K562 (cell line): ENCODE results near the gene SEMA6C. TPM values are rescaled to one million over a fixed set of nuclear protein-coding genes. Genes with fewer than 3 reads are reported as not detected.

ENCODE experiments used
- HDGF ChIP-seq: fragments of 450-650 bp; IDR thresholded peaks from 2 replicates; pipeline ENCODE4 v1.6.1; 2016
- NFIX ChIP-seq: fragments of 250-450 bp; sonication (Bioruptor Pico); IDR thresholded peaks from 2 replicates; pipeline ENCODE4 v1.4.0; 2020; ENCODE audit warnings: low read depth, mild to moderate bottlenecking, moderate library complexity
- SOX6 ChIP-seq: fragments of 450-650 bp; IDR thresholded peaks from 2 replicates; pipeline ENCODE4 v1.6.1; 2014; ENCODE audit warnings: mild to moderate bottlenecking
- STAT5A ChIP-seq: IDR thresholded peaks from 2 replicates; pipeline ENCODE4 v1.6.1; 2012; ENCODE audit warnings: low read length, inconsistent platforms, borderline replicate concordance
- ZC3H11A ChIP-seq: IDR thresholded peaks from 2 replicates; pipeline ENCODE4 v1.6.1; 2012; ENCODE audit warnings: low read depth, low read length, improper control_type of control experiment
- ZNF197 ChIP-seq: fragments of 200-800 bp; sonication (Bioruptor generic); IDR thresholded peaks from 2 replicates; pipeline ENCODE4 v1.6.1; 2016; ENCODE audit warnings: low read depth, missing genetic modification characterization, missing compliant biosample characterization
- ZNF282 ChIP-seq: sonication (generic); formaldehyde crosslinking; IDR thresholded peaks from 2 replicates; pipeline ENCODE4 v1.8.1; 2023; ENCODE audit warnings: missing genetic modification reagents
- polyA plus RNA-seq, 8 experiments: library from polyadenylated mRNA; depleted of rRNA in 4 of 8; stranded (reverse) in 5 of 8; unstranded in 3 of 8; fragments of >200 nt; fragmentation: Nextera tagmentation in 2 of 8; fragmentation: Illumina TruSeq in 1 of 8; extraction: Ambion mirVana in 2 of 8; extraction: Trizol in 1 of 8; gene quantifications; 2 replicates each; pipeline versions ENCODE4 v1.2.1 to v1.2.3, GENCODE V29; 2011 to 2014; ENCODE audit warnings: inconsistent platforms in 1 of 8, missing spikeins in 1 of 8
- total RNA-seq, 7 experiments: library from RNA; depleted of rRNA in 6 of 7; stranded (reverse); fragments of >200 nt in 6 of 7; fragmentation: Illumina TruSeq in 2 of 7; extraction: Trizol in 2 of 7; gene quantifications; 2 replicates each; pipeline versions ENCODE4 v1.2.1 to v1.2.3, GENCODE V29; 2011 to 2021; ENCODE audit warnings: low replicate concordance in 1 of 7
- TF ChIP-seq, protein P1 (sequence below): fragments of 450-650 bp; conservative IDR thresholded peaks from 2 replicates; pipeline ENCODE4 v1.6.1; 2016; ENCODE audit warnings: missing genetic modification characterization, low read depth, mild to moderate bottlenecking, control low read depth, missing compliant biosample characterization
- TF ChIP-seq, protein P2 (sequence below): fragments of 450-650 bp; formaldehyde crosslinking; IDR thresholded peaks from 2 replicates; pipeline ENCODE4 v1.4.0; 2020; ENCODE audit warnings: mild to moderate bottlenecking, moderate library complexity
- TF ChIP-seq, protein P3 (sequence below): IDR thresholded peaks from 2 replicates; pipeline ENCODE4 v1.6.1; 2012; ENCODE audit warnings: low read depth, low read length, improper control_type of control experiment, borderline replicate concordance
- TF ChIP-seq, protein P4 (sequence below): fragments of 250-450 bp; sonication (Bioruptor Pico); IDR thresholded peaks from 2 replicates; pipeline ENCODE4 v1.5.0; 2021
- TF ChIP-seq, protein P5 (sequence below): sonication (generic); formaldehyde crosslinking; IDR thresholded peaks from 2 replicates; pipeline ENCODE4 v1.8.0; 2022; ENCODE audit warnings: missing genetic modification reagents, mild to moderate bottlenecking, borderline replicate concordance
- TF ChIP-seq, protein P6 (sequence below): fragments of 450-650 bp; IDR thresholded peaks from one replicate; pipeline ENCODE4 v1.6.1; 2018; ENCODE audit warnings: mild to moderate bottlenecking, moderate library complexity; ENCODE audit not compliant: partially characterized antibody

The SEMA6C gene
- total and polyA plus RNA-seq, 9 of the 15 experiments (the other 6 are each of a cell fraction or from before 2014, with no cell fraction given): 0.03 to 4.6 (median 0.95) TPM

DNA sequence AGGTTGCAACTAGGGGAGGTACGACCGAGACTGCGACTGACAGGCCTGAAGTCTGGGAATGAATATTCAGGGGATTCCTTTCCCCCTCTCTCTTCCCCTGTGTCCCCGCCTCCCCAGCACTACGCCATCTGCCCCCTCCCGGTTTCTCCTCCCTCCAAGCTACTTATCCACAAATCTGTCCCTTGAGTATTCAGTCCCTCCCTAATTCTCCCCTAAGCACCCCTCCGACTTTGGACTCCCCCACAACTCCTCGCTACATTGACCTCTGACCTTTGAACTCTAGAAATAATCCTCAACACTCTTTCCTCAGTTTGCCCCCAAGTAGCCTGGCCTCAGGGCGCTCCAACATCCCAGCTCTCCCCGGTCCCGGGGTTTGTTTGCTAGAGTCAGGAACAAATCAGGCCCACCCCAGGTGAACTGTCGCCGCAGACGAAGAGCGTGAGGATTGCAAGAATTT is 18.9 kb upstream of the SEMA6C start (continued):
- TF ChIP-seq, protein P1, sequence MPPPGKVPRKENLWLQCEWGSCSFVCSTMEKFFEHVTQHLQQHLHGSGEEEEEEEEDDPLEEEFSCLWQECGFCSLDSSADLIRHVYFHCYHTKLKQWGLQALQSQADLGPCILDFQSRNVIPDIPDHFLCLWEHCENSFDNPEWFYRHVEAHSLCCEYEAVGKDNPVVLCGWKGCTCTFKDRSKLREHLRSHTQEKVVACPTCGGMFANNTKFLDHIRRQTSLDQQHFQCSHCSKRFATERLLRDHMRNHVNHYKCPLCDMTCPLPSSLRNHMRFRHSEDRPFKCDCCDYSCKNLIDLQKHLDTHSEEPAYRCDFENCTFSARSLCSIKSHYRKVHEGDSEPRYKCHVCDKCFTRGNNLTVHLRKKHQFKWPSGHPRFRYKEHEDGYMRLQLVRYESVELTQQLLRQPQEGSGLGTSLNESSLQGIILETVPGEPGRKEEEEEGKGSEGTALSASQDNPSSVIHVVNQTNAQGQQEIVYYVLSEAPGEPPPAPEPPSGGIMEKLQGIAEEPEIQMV (tag): no peak
- TF ChIP-seq SOX6 (no peak), ZNF282 (CRISPR knock-in tag) (no peak), NFIX (CRISPR knock-in tag) (no peak), ZNF197 (no peak), ZC3H11A (no peak), STAT5A (no peak), HDGF (peak; percentile 76; the same call in 1 of the 2 replicates)
- TF ChIP-seq, protein P2, sequence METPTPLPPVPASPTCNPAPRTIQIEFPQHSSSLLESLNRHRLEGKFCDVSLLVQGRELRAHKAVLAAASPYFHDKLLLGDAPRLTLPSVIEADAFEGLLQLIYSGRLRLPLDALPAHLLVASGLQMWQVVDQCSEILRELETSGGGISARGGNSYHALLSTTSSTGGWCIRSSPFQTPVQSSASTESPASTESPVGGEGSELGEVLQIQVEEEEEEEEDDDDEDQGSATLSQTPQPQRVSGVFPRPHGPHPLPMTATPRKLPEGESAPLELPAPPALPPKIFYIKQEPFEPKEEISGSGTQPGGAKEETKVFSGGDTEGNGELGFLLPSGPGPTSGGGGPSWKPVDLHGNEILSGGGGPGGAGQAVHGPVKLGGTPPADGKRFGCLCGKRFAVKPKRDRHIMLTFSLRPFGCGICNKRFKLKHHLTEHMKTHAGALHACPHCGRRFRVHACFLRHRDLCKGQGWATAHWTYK (CRISPR knock-in tag): no peak
- TF ChIP-seq, protein P3, sequence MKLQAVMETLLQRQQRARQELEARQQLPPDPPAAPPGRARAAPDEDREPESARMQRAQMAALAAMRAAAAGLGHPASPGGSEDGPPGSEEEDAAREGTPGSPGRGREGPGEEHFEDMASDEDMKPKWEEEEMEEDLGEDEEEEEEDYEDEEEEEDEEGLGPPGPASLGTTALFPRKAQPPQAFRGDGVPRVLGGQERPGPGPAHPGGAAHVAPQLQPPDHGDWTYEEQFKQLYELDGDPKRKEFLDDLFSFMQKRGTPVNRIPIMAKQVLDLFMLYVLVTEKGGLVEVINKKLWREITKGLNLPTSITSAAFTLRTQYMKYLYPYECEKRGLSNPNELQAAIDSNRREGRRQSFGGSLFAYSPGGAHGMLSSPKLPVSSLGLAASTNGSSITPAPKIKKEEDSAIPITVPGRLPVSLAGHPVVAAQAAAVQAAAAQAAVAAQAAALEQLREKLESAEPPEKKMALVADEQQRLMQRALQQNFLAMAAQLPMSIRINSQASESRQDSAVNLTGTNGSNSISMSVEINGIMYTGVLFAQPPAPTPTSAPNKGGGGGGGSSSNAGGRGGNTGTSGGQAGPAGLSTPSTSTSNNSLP: no peak
- TF ChIP-seq, protein P4, sequence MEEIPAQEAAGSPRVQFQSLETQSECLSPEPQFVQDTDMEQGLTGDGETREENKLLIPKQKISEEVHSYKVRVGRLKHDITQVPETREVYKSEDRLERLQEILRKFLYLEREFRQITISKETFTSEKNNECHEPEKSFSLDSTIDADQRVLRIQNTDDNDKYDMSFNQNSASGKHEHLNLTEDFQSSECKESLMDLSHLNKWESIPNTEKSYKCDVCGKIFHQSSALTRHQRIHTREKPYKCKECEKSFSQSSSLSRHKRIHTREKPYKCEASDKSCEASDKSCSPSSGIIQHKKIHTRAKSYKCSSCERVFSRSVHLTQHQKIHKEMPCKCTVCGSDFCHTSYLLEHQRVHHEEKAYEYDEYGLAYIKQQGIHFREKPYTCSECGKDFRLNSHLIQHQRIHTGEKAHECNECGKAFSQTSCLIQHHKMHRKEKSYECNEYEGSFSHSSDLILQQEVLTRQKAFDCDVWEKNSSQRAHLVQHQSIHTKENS (CRISPR knock-in tag): no peak
- TF ChIP-seq, protein P5, sequence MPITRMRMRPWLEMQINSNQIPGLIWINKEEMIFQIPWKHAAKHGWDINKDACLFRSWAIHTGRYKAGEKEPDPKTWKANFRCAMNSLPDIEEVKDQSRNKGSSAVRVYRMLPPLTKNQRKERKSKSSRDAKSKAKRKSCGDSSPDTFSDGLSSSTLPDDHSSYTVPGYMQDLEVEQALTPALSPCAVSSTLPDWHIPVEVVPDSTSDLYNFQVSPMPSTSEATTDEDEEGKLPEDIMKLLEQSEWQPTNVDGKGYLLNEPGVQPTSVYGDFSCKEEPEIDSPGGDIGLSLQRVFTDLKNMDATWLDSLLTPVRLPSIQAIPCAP (CRISPR knock-in tag): no peak
- TF ChIP-seq, protein P6, sequence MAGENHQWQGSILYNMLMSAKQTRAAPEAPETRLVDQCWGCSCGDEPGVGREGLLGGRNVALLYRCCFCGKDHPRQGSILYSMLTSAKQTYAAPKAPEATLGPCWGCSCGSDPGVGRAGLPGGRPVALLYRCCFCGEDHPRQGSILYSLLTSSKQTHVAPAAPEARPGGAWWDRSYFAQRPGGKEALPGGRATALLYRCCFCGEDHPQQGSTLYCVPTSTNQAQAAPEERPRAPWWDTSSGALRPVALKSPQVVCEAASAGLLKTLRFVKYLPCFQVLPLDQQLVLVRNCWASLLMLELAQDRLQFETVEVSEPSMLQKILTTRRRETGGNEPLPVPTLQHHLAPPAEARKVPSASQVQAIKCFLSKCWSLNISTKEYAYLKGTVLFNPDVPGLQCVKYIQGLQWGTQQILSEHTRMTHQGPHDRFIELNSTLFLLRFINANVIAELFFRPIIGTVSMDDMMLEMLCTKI: no peak
